Natural killer cell (primary cell): ENCODE measurements around the gene DRAP1. TPM values are rescaled to one million over a fixed set of nuclear protein-coding genes. Genes with fewer than 3 reads are reported as not detected.

Experiments used
- ATAC-seq, 3 donors: fragments of 150-1000 bp in 2 of 3; fragments of 200-7000 bp in 1 of 3; cut with Tn5 transposase; 1 replicate in 1 of 3; 2 replicates in 2 of 3; pipeline ENCODE4 v1.10.0; 2021; ENCODE audit warnings: mild to moderate bottlenecking in 2 of 3, moderate library complexity in 2 of 3
- DNase-seq, 2 donors: peaks; one replicate each; pipeline versions ENCODE4 v3.0.0 to v3.0.0-alpha.2; 2013 to 2021; ENCODE audit warnings: mixed read lengths in 1 of 2
- H3K27ac ChIP-seq: one replicate; pipeline ENCODE4 v1.5.1; 2013; ENCODE audit warnings: mild to moderate bottlenecking, low read length
- H3K27me3 ChIP-seq: one replicate; pipeline ENCODE4 v1.6.1; 2013; ENCODE audit warnings: low read length; ENCODE audit not compliant: control insufficient read depth, insufficient read depth
- H3K36me3 ChIP-seq: one replicate; pipeline ENCODE4 v1.6.1; 2013; ENCODE audit warnings: low read length; ENCODE audit not compliant: control insufficient read depth, insufficient read depth
- H3K4me1 ChIP-seq: one replicate; pipeline ENCODE4 v1.6.1; 2013; ENCODE audit warnings: low read length; ENCODE audit not compliant: control insufficient read depth, insufficient read depth
- H3K4me3 ChIP-seq: one replicate; pipeline ENCODE4 v1.5.1; 2013; ENCODE audit warnings: low read length
- H3K9me3 ChIP-seq: one replicate; pipeline ENCODE4 v1.6.1; 2013; ENCODE audit warnings: low read length; ENCODE audit not compliant: control insufficient read depth, insufficient read depth
- H3K27ac Mint-ChIP-seq, 2 donors: one replicate each; pipeline ENCODE4 v1.8.0; 2022; ENCODE audit warnings: mild to moderate bottlenecking in 2 of 2, mixed read lengths in 2 of 2, moderate library complexity in 1 of 2
- H3K27me3 Mint-ChIP-seq, 2 donors: one replicate each; pipeline ENCODE4 v1.8.0; 2022; ENCODE audit warnings: low read depth in 2 of 2, mixed read lengths in 2 of 2
- H3K36me3 Mint-ChIP-seq: one replicate; pipeline ENCODE4 v1.8.0; 2022; ENCODE audit warnings: mixed read lengths
- H3K4me1 Mint-ChIP-seq, 2 donors: one replicate each; pipeline ENCODE4 v1.8.0; 2022; ENCODE audit warnings: mixed read lengths in 2 of 2
- H3K4me3 Mint-ChIP-seq: one replicate; pipeline ENCODE4 v1.8.0; 2022; ENCODE audit warnings: mild to moderate bottlenecking, moderate library complexity, mixed read lengths
- H3K9me3 Mint-ChIP-seq, 2 donors: one replicate each; pipeline ENCODE4 v1.8.0; 2022; ENCODE audit warnings: mixed read lengths in 2 of 2
- WGBS: methylation state at CpG from one replicate; pipeline ENCODE4 v1.1.7; 2013; ENCODE audit warnings: missing lambda C conversion rate; ENCODE audit not compliant: insufficient coverage; 5-methylcytosine and 5-hydroxymethylcytosine counted together
- intact Hi-C: fragments of 100-400 bp; cut with micrococcal nuclease; formaldehyde crosslinking; loops from one replicate; pipeline ENCODE4 v1.14.2; 2022
- total RNA-seq, 4 donors: library from RNA; stranded (reverse); fragments of 120-200 nt in 1 of 4; gene quantifications; one replicate each; pipeline versions ENCODE4 v1.2.3 to v1.2.4, GENCODE V29; 2013 to 2022
- TF ChIP-seq, protein P1 (sequence below): fragments of 200-600 bp; IDR thresholded peaks from one replicate; pipeline ENCODE4 v1.8.0; 2022; ENCODE audit warnings: antibody characterized with exemption

DRAP1 gene
- total RNA-seq, 3 donors from 2014 or later (not counting 1 experiment from before 2014, with no cell fraction given) = 114 to 115 (median 115) TPM

DNA sequence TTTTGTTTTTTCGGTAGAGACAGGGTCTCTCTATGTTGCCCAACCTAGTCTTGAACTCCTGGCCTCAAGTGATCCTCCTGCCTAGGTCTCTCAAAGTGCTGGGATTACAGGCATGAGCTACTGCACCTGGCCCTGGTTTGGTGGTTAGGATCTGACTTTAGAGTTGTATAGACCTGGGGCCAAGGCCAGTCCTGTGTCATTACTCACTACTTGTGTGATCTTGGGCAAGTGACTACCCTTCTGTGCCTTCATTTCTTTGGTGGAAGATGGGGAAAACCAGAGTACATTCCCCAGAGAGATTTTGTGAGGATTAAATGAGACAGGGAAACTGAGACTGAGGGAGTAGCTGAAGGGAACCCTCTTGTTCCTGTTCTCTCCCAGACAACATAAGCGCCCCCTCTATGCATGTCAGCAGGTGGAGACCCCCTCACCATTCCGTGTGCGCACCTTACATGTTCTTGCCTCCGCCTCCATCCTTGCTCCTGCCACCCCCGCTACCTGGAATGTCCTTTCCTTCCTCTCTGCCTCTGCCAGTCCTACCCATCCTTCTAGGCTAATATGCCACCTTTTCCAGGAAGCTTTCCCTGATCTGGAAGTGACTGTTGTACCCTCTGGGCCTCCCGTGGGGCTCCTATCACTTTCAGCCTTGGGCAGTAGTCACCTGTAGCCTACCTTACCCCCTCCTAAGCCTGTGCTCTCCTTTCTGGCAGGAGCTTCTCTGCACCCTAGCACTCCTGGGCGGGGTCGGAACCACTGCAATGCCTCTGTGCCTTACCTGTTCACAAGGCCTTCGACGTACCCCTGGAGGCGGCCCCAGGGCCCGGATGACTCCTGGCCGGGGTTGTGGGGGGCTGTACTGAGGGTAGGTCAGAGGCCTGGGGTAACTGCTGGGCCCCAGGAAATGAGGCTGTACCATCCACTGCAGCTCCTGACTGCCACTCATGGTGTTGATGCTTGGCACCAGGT is 22.9 kb upstream of the DRAP1 start:
- Histone ChIP-seq H3K27me3 (peaks cover 5% of the 10 kb centered on the region), H3K4me1 (peaks cover 62% of the 10 kb centered on the region), H3K27ac (no peak overlapping the region), H3K9me3 (no peaks in the 10 kb centered on the region), H3K36me3 (no peaks in the 10 kb centered on the region), H3K4me3 (no peak overlapping the region)
- peaks cover 20 to 32% of the 10 kb centered on the region in 2 donors for H3K4me1 Mint-ChIP-seq
- no peak overlapping the region for H3K4me3 Mint-ChIP-seq
- H3K36me3 Mint-ChIP-seq = no peaks in the 10 kb centered on the region
- peak overlapping the region in 1 of 2 donors; percentile 41 for H3K27ac Mint-ChIP-seq
- TF ChIP-seq, protein P1, sequence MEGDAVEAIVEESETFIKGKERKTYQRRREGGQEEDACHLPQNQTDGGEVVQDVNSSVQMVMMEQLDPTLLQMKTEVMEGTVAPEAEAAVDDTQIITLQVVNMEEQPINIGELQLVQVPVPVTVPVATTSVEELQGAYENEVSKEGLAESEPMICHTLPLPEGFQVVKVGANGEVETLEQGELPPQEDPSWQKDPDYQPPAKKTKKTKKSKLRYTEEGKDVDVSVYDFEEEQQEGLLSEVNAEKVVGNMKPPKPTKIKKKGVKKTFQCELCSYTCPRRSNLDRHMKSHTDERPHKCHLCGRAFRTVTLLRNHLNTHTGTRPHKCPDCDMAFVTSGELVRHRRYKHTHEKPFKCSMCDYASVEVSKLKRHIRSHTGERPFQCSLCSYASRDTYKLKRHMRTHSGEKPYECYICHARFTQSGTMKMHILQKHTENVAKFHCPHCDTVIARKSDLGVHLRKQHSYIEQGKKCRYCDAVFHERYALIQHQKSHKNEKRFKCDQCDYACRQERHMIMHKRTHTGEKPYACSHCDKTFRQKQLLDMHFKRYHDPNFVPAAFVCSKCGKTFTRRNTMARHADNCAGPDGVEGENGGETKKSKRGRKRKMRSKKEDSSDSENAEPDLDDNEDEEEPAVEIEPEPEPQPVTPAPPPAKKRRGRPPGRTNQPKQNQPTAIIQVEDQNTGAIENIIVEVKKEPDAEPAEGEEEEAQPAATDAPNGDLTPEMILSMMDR = no peak
- intact Hi-C loops = no loop called here
- peaks cover 0 to 2% of the 10 kb centered on the region in 2 donors for H3K27me3 Mint-ChIP-seq
- ATAC-seq (no peak), DNase-seq (no peak)
- no peaks in the 10 kb centered on the region for H3K9me3 Mint-ChIP-seq
- WGBS = 96% methylated on average over 14 of the region's 14 CpGs

- intact Hi-C loops = no loop called here
Measured at GRCh38 chr11:65897020-65897471, 22.2 kb upstream of the DRAP1 start.

DNA sequence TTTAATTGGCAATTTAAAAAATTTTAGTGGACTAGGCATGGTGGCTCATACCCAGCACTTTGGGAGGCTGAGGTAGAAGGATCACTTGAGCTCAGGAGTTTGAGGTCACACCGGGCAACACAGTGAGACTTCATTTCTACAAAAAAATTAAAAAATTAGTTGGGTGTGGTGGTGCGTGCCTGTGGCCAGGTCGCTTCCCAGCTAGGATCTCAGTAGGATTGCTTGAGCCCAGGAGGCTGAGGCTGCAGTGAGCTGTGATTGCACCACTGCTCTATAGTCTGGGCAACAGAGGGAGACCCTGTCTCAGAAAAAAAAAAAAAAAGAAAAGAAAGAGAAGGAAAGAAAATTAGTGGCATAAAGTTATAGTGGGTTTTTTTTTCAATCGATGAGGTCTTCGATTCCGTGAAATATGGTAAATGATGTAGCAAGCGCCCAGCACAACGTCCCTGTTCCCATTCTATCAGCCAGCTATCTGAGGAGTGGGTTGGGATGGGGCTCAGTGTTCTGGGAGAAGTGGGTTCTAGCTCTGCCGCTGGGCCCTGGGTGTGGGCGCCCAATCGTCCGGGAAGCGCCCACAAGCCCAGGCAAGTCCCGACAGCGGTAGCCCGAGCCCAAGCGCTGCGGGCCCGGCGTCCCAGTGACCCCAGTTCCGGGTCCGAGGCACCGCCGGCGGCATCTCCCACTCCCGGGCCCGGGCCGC is 20.4 kb upstream of the DRAP1 start:
- Histone ChIP-seq H3K27me3 (peaks cover 5% of the 10 kb centered on the region), H3K4me3 (no peak overlapping the region), H3K27ac (no peak overlapping the region), H3K36me3 (no peaks in the 10 kb centered on the region), H3K9me3 (no peaks in the 10 kb centered on the region), H3K4me1 (peaks cover 50% of the 10 kb centered on the region)
- TF ChIP-seq, protein P1 = no peak
- intact Hi-C loops = no loop called here
- 30% methylated on average over 28 of the region's 28 CpGs for WGBS
- H3K36me3 Mint-ChIP-seq = no peaks in the 10 kb centered on the region
- peaks cover 18 to 31% of the 10 kb centered on the region in 2 donors for H3K4me1 Mint-ChIP-seq
- DNase-seq (no peak), ATAC-seq (no peak)
- H3K4me3 Mint-ChIP-seq = peak overlapping the region; percentile 88
- peaks cover 0 to 5% of the 10 kb centered on the region in 2 donors for H3K27me3 Mint-ChIP-seq
- H3K9me3 Mint-ChIP-seq = no peaks in the 10 kb centered on the region
- peak overlapping the region; percentile 66 to 98 for H3K27ac Mint-ChIP-seq

More at GRCh38 chr11:65897020-65897471, 22.2 kb upstream of the DRAP1 start:
- H3K27ac ChIP-seq = no peak overlapping the region
- 95% methylated on average over 4 of the region's 4 CpGs for WGBS
- Mint-ChIP-seq H3K9me3 (no peaks in the 10 kb centered on the region), H3K27me3 (peaks cover 0 to 3% of the 10 kb centered on the region in 2 donors), H3K27ac (peak overlapping the region in 1 of 2 donors; percentile 26), H3K36me3 (no peaks in the 10 kb centered on the region), H3K4me3 (no peak overlapping the region), H3K4me1 (peaks cover 25 to 34% of the 10 kb centered on the region in 2 donors)
- peaks cover 62% of the 10 kb centered on the region for H3K4me1 ChIP-seq
- H3K4me3 ChIP-seq = no peak overlapping the region
- DNase-seq = no peak
- peaks cover 5% of the 10 kb centered on the region for H3K27me3 ChIP-seq
- TF ChIP-seq, protein P1 = no peak
- H3K36me3 ChIP-seq = no peaks in the 10 kb centered on the region
- H3K9me3 ChIP-seq = no peaks in the 10 kb centered on the region
- no peak for ATAC-seq
